Effector CD8-positive, alpha-beta T cell (primary cell): ENCODE results near the gene HAGH.
"Not testable (repeated sequence)": the region's sequence is repeated elsewhere in the genome, so short reads cannot be mapped to it uniquely, and the experiment has no call there.

Source experiments
- DNase-seq: peaks from one replicate; lab custom pipeline; 2025; lab: John Stamatoyannopoulos, UW

The HAGH gene

DNA sequence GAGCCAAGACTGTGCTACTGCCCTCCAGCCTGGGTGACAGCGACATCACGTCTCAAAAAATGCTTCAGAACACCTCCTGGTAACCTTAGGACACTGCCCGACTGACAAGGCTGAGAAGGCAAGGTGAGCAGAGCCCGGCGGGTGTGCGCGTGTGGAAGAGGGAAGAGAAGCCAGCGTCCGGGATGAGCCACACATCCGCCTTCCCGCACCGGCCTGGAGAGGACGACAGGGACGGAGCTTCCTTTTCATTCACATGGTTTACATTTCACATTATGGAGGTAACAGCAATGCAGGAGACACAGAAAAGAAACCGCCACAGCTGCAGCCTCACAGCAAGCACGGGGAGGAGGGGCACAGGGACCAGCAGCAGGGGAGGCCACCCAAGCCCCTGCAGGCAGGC is 16.5 kb downstream of the HAGH start:
- no peak for DNase-seq

DNA sequence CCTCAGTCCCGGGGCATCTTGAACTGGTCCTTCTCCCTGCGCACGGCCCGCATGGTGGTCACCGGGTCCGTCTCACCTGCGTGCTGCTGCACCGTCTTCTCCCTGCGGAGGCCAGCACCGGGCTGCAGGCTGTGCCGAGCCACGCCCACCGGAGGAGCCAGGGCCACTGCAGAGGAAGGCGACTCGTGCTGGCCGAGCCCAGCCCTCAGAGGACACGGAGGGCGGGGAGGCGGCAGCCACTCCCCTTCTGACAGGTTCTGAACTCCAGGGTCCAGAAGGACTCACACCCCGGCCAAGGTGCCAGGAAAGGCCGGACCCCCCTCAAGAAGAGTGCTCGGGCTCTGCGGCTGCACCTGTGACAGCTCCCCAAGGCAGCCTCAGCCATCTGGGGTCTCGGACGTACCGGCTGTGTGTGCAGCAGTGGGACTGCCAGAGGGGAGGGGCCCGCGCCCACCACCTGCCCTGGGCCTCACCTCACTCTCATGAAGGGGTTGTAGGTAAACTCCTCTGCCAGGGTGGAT is 17.3 kb downstream of the HAGH start:
- no peak for DNase-seq

DNA sequence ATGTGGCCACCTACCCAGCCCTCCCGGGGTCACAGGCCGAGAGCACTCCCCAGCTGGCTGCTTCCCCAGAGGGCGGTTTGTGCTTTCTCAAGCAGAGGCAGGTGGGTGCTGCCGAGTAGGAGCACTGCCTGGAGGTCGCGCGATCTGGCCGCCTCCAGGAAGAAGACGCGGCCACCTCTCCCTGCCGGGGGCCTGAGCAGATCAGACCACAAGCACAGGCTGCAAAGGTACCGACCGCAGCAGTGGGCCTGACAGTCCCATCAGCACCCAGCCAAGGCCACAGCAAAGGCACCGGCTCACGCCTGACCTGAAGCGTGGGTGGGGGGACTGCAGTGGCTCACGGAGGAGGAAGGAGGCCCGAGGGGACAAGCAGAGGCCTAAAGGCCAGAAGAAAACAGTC is 17.9 kb downstream of the HAGH start:
- no peak for DNase-seq

DNA sequence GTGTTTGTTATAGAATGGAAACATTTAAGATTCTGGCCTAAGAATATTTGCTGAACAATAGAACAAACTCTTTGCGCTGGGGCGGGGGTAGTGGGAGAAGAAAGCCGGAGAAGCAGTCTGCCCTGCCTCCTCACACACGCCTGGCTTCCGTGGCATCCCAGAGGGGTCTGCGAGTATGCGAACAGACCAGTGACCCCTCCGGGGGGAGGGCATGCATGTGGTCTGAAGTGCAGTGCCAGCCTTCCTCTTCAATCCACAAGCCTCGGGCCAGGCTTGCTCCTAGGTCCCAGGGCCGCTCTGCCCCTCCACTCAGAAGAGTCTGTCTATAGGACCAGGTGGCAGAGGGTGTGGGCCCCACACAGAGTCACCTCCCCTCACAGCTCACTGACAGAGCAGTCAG is 19.0 kb downstream of the HAGH start:
- no peak for DNase-seq

DNA sequence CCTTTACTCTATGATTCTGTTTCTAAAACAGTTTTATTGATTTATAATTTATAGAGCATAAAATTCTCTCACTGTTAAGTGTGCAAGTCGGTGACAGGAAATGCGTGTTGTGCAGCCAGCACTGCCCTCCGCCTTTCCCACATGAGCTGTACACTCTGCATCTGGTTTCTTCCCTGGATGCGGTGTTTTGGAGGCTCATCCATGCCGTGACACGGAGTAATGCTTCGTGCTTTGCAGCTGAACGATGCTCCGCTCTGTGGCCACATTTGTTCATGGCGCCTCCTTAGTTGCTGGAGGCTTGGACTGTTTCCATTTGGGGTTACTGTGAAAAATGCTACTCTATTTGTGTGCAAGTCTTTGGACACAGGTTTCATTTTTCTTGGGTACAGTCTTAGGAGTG is 25.9 kb downstream of the HAGH start:
- DNase-seq = no peak

DNA sequence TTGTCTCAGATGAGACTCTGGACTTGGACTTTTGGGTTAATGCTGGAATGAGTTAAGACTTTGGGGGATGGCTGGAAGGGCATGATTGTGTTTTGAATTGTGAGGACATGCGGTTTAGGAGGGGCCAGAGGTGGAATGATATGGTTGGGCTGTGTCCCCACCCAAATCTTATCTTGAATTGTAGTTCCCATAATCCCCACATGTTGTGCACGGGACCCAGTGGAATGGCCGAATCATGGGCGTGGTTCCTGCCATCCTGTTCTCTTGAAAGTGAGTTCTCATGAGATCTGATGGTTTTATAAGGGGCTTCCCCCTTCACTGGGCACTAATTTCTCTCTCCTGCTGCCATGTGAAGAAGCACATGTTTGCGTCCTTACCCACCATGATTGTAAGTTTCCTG is 27.4 kb downstream of the HAGH start:
- DNase-seq = not testable (repeated sequence)

DNA sequence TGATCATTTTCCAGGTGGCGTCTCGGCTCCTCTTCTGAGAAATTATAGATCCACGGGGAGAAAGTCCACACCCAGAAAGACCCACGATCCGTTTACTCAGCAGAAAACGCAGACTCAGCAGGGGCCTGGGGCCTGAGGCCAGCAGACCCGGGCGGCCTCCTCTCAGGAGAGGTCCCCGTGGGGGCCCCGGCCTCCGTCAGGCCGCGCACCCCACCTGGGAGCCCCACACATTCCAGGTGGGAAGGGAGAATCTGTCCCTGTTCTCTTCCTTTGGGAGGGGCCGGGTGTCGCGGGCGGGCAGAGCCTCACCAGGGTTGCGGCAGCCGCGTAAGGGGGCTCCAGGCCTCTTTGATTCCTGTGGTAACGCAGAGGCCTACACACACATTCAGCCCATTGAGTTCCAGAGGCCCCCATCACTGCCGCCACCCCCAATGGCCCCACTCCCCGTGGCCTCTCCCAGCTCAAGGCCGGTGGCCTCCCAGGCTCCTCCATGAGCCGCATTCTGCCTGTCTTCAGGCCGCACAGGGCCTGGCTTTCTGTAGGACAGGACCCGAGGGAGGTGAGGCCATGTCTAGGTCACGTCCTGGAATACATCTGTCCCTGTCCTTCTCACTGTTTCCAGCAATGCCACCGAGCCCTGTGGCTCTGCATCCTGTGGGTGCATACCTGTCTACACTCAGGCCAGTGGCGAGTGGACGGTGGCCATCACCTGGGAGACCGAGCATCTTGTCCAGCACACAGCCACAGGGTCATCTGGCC is 31.5 kb downstream of the HAGH start:
- no peak for DNase-seq

DNA sequence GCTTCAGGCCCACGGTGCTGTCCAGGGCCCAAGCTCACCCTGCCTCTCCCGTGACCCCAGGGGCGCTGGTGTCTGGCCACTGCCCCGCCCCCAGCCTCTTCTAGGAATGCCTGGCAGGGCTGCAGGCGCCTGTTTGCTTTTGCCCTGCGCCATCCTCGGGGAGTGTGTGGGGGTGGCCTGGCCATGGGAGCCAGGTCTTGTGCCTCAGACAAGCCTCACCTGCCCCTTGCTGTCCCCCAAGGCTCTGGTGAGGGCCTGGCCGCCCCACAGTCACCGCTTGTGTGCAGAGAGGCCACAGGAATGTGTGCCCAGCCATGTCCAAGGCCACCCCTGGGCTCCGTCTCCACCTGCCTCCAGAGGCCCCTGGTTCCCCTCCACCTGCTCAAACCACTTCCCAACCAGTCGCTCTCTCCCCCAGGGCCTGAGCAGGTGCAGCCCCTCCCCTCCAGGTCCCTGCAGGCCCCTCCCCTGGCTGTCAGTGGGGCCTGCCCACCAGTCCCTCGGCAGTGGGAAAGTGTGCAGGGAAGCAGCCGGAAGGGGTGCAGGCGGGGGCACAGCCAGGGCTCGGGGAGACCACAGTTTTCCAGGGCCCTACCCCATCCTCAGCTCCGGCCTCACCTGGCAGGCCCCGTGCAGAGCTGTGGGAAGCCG is 32.3 kb downstream of the HAGH start:
- DNase-seq = no peak

DNA sequence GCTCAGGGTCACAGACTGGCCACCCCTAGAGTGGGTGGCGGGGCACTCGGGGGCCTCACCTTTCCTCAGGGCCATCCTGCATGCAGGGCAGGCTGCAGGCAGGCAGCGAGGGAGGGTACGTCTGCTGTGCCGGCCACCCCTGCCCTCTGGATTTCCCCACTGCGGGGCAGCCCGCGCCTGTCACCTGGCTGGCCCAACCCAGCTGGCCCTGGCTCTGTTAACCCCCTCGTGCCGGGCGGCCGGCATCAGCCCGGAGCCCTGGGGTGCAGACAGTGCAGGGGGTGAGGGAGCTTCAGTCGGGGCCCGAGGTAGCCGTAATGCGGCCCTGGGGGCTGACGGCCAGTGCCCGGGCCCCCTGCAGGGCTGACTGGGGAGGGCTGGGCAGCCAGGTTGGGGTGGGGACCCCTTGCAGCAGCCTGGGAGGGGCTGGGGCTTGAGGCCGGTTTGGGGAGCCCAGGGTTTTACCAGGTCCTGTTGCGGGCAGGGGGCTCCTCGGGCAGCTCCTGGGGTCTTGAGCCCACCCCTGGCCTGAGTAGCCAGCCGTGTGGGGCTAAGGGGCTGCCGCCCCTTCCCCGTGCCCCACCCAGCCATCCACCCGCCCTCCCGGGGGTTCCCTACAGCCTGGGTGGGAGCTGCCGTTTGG is 32.9 kb downstream of the HAGH start, which contains the start of gene IGFALS:
TSS of gene IGFALS (minus strand) at position 128 of the 643 bp plus-strand sequence. CDS start at position 75, 53 bp downstream.
- DNase-seq = no peak

DNA sequence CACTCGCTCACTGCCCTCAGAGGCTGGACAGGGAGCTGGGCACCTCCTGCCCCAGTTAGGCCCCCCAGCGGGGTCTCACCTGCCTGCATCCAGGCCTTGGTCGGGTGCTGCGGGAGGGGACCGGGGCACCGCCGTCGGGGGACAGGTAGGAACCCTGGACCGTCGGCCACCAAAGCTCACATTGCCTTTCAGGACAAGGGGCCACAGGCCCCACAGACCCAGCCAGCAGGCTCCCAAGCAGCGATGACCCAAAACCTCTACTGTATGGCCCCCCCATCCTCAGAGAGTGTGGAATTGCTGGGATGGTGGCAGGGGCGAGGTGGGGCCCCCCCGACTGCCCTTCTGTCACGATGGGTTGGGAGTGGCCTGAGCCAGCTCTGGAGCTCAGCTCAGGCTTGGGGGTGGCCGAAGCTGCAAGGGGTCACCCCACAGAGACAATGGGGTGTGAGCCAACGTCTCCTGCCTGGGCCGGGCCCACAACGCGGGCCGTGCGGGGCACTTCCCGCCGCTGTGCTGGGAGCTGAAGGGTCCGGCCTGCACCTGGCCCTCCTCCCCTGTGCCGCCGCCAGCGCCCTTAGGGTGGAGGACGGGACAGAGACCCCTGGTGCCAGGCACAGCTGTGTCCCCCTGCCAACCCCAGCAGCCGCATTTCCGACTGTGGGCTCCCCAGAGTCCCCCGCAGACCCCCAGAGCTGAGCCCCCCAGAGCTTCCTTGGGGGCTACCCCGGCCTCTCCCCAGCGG is 33.6 kb downstream of the HAGH start:
- DNase-seq = no peak

DNA sequence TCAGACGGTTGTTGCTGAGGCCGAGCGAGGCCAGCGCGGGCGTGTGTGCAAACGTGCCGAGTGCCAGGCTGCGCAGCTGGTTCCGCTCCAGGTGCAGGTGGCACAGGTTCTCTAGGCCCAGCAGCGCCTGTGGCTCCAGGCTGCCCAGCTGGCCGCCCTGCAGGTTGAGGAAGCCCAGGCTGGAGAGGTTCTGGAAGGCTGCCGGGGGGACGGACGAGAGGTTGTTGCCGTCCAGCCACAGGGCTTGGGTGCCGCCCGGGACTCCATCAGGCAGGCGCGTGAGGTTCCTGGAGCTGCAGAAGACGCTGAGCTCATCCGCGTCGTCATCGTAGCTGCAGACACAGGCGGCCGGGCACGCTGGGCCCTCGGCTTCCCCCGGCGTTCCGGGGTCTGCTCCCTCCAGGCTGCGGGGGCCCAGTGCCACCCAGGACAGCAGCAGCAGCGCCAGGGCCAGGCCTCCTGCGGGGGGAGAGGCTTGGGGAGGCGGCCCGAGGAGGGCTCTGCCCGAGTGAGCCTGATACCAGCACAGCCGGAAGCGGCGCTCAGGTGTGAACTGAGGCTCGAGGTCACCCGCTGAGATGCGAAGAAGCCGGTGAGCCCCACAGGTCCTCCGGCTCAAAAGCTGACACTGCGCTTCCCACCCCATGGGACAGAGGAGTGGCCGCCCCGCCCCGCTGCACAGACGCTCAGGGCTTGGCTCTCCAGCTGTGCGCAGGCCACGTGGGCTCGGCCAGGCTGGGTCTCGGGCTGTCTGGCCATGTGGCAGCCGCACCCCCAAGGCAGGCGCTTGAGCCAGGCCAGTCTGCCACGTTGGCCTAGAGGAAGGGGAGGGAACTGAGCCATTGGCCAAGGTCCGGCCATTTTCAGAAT is 34.4 kb downstream of the HAGH start:
- no peak for DNase-seq

DNA sequence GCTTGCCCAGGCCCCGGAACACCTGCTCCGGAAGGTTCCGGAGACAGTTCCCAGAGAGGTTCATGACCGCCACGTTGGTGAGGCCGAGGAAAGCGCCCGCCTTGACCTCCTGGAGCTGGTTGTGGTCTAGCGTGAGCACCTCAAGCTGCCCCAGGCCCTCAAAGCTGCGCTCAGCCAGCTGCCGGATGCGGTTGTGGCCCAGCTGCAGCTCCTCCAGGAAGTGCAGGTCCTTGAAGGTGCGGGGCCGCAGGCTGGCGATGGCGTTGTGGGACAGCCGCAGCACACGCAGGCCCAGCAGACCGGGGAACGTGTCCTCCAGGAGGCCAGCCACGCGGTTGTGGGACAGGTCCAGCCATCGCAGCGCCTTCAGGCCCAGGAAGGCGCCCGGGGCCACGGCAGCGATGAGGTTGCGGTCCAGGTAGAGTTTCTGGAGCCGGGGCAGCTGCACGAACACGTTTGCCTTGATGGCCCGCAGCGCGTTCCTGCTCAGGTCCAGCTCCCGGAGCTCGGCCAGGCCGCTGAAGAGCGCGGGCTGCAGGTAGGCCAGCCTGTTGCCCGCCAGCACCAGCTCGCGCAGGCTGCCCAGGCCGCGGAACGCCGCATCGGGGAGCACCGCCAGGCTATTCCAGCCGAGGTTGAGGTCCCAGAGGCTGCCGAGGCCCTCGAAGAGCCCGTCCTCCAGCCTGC is 35.2 kb downstream of the HAGH start:
- DNase-seq = no peak

DNA sequence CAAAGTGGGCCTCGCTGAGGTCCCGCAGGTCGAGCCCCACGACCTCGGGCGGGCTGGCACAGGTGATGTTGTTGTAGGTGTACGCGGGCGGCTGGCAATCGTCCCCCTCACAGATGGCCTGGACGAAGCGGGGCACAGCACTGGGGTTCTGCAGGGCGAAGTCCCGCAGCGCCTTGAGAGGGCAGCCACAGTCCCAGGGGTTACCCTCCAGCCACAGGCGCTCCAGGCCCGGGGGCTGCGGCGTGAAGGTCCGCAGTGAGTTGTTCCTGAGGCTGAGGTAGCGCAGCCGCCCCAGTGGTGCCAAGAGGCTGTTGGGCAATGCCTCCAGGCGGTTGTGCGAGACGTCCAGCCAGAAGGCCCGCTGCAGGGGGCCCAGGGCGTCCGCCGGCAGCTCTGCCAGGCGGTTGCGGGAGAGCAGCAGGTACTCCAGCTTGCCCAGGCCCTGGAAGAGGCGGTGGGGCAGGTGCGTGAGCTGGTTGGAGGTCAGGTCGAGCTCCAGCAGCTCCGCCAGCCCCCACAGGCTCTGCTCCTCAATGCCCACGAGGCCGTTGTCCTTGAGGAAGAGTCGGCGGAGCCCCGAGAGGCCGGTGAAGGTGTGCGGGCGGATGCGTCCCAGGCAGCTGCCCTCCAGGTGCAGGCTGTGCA is 35.9 kb downstream of the HAGH start:
- no peak for DNase-seq

DNA sequence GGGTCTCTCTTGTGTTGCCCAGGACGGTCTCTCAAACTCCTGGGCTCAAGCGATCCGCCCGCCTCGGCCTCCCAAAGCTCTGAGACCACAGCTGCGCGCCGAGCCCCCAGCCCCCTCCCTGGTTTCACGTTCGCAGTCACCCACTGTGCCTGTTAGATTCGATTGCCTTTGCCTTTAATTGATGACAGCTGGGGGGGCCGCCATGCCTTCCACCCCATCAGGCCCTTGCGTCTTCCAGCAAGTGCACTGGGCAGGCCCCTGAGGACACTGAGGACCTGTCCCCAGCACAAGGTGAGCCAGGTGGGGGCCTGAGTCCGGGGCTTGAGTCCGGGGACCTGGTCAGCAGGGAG is 36.4 kb downstream of the HAGH start:
- no peak for DNase-seq

DNA sequence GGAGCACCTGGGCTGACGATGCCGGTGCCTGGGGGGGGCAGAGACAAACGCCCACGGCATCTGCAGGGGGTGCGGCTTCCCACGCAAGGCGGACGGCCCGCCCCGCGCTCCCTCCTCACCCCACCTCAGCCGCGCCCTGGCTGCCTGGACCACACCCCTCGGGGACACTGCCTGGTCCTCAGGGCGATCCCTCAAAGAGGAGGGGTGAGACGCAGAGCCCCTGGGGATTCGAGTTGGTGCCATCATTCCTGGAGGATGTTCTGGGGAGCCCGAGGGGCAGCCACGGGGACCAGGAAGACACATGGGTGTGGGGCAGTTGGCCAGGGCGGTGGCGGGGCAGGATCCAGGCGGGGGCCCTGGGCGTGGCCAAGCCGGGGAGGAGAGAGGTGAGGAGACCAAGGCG is 37.0 kb downstream of the HAGH start:
- no peak for DNase-seq

DNA sequence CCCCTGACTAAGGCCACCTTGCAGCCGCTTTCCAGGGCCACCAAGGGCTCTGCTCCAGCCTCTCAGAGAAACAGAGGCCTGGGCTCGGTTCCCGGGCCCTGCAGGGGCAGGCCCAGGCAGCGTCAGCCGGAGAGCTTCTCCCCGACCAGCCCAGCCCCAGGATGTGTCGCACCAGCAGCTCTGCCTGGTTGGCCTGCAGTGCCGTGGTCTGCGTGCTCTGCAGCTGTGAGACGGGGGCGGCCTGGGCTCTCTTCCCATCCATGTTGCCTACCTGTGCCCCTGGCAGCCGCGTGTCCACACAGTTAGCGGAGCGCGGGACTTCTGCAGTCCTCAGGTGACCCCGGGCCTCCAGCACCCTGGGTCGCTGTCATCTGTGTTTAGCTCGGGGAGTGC is 37.9 kb downstream of the HAGH start:
- no peak for DNase-seq

DNA sequence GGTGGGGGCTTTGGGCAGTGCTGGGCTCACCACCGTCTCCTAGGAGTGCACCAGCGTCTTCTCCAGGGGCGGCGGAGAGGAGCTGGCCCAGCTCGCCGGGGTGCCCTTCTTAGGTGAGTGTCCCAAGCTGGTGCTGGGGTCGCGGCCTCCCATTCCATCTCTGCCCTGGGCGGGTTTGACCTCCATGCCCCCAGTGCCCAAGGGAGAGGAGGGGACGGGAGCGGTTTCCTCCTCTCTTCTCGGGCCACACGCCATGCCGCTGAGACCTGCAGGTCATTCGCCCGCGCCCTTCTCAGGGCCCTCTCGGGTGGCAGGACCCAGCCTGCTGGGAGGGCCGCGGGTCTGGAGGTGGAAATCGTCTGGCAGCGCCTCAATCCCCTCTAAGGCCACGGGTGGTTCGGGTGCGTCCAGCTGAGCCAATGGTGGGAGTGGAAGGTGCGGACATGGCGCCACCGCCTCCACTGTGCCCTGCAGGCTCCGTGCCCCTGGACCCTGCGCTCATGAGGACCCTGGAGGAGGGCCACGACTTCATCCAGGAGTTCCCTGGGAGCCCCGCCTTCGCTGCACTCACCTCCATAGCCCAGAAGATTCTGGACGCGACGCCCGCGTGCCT is 38.4 kb downstream of the HAGH start:
- no peak for DNase-seq

DNA sequence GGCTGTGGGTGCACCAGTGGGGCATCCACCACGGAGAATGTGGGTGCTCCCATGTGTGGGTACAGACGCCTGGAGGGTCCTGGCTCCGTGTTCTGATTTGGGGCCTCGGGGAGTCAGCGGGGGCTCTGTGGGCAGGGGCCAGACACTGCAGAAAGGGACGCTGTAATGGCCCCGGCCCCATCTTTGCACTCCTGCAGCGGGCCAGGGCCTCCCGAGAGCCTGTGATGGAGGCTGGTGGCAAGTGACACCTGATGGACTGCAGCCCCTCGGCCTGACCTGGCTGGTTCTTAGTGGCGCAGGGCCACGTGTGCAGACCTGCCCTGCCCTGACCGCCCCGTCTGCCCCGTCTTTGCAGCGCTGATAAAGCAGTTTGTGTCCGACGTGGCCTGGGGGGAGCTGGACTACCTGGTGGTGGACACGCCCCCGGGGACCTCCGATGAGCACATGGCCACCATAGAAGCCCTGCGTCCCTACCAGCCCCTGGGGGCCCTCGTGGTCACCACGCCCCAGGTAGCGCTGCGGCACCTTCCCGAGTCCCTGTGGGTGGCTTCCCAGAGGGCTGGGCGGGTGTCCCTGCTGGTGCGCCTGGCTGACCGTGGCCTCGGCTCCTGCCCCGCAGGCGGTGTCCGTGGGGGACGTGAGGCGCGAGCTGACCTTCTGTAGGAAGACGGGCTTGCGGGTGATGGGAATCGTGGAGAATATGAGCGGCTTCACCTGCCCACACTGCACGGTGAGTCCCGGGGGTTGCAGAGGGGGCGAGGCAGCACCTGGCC is 39.1 kb downstream of the HAGH start:
- DNase-seq = no peak

DNA sequence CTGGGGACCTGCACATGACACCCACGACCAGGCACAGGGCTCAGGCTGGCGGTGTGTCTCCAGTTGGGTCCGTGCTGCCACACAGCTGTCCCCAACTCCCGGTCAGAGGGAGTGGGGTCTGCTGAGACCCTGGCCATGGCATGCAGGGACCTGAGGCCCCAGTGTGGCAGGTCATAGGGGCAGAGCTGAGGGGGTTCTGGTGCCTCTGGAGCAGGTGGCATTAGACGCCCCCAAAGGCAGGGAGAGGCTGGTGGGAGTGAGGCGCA is 39.6 kb downstream of the HAGH start:
- no peak for DNase-seq
